Hippocampal formation (tissue), 2 donors: Measurements from ENCODE around the gene LRBA.
"Not testable (repeated sequence)": the region's sequence is repeated elsewhere in the genome, so short reads cannot be mapped to it uniquely, and the experiment has no call there.

Experiments
- DNase-seq, 2 donors: peaks; one replicate each; lab custom pipeline; 2025; lab: John Stamatoyannopoulos, UW

Gene LRBA

GRCh38 chr4:150423074-150423473, 592.0 kb downstream of the LRBA start:
- no peak for DNase-seq

GRCh38 chr4:150421612-150422011, 593.5 kb downstream of the LRBA start:
- no peak for DNase-seq

DNA sequence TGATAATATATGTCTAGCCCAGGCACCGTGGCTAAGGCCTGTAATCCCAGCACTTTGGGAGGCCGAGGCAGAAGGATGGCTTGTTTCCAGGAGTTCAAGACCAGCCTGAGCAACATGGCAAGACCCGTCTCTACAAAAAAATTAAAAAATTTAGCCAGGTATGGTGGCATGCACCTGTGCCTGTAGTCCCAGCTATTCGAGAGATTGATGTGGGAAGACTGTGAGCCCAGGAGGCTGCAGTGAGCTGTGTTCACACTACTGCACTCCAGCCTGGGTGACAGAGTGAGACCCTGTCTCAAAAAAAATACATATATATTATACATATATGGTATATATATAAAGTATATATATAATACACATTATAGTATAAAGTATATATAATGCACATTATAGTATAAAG, 595.1 kb downstream of the LRBA start:
- no peak for DNase-seq

GRCh38 chr4:150418757-150419410, 596.2 kb downstream of the LRBA start:
- DNase-seq, result no peak

GRCh38 chr4:150415213-150415612, 599.9 kb downstream of the LRBA start:
- DNase-seq, result no peak

DNA sequence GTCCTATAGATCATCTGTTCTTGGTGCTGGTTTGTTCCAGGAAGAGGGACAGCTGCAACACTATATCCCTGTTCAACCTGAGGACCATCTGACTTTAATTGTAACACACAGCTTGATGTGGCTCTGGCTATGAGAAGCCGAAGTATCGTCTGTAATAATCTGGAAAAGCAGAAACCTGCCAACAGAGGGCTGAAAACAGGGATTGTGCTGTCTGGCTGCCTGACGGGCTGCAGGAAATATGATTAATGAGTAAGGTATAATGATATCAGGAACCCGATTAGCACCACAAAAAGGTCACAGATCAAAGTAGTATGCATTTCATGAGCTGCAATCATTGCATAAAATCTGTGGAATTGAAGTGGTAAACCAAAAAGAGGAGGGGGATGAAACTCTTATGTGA, 603.6 kb downstream of the LRBA start:
- DNase-seq, result no peak

- DNase-seq, result peak in 1 of 2 donors; percentile 3
These were observed 612.2 kb downstream of the LRBA start for GRCh38 chr4:150402871-150403272.

DNA sequence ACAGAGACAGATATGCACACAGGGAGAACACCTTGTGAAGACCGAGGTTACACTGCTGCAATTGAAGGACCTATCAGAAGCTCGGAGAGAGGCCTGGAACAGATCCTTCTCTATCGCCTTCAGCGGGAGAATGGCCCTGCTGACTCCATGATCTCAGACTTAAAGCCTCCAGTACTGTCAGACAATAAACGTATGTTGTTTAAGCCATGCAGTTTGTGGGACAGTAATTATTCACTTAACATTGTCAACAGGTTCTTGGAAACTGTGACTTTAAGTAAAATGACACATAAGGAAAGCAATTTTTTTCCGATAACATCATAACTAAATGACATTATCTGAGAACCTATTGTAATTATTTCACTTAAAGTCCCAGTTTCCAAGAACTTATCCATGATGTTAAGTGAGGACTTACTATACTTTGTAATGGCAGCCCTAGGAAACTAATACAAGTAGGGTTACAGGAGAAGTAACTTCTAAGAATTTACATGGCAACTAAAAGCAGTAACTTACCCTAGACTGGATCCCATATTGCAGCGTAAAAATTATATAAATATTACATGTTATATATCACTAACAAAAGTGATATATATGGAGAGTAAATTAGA, 613.9 kb downstream of the LRBA start:
- DNase-seq, result no peak

DNA sequence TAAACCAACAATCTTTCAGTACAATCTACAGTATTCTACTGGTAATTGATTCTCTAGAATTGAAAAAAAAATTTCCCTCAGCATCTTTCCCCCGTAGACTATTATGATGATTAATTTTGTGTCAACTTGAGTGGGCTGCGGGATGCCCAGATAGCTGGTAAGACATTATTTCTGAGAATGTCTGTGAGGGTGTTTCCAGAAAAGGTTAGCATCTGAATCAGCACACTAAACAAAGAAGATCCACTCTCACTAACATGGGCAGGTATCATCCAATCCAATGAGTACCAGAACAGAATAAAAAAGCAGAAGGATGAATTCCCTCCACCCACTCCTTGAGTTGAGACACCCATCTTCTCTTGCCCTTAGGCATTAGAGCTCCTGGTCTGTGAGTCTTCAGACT, 619.2 kb downstream of the LRBA start:
- DNase-seq, result no peak

DNA sequence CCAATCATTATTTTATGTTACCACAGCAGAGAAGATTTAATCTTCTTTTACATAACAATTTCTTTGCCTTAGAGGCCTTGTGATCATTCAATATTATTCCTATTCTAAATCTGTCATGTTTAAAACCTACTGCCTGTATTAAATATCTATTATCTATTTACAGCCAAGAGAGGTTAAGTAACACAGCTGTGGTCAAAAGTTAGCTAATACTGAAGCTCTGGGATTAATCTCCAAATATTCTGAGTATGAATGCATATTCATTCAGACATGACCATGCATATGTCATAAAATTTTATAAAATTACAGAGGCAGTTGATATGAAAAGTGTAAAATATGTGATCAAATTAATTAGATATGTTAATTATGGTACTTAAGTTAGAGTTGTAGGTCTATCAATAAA, 621.0 kb downstream of the LRBA start:
- no peak for DNase-seq

- no peak for DNase-seq
These were observed 624.0 kb downstream of the LRBA start for GRCh38 chr4:150391052-150391451.

DNA sequence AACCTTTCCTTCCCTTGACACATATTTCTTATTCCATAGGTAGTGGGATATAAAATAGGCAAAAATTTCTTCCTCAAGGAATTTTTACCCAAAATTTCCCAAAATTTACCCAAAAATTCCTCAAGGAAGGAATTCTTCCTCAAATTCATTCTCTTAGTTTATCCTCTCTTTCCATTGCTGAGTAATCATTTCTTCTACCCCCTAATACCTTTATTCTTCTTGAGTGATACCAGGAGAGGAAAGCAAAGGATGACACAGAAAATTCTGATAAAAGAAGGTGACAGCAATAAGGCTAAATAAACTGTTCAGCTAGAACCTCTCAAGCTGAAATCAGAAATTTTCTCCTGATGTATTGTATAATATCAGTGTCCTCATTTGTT, 624.6 kb downstream of the LRBA start:
- no peak for DNase-seq

GRCh38 chr4:150389896-150390530, 625.1 kb downstream of the LRBA start:
- no peak for DNase-seq

DNA sequence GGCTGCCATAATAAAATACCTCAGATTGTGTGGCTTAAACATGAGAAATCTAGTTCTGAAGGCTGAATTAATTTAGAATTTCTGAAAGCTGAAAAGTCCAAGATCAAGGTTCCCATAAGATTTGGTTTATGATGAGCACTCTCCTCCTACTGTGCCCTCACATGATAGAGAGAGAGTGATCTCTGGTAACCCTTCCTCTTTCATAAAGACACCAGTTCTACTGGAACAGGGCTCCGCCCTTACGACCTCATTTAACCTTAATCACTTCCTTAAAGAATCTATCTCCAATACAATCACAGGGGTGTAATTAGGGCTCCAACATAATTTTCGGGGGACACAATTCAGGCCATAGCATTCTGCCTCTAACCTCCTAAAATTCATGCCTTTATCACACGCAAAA, 627.1 kb downstream of the LRBA start:
- no peak for DNase-seq

- not testable (repeated sequence) for DNase-seq
These were observed 628.7 kb downstream of the LRBA start for GRCh38 chr4:150386415-150386814.

- DNase-seq, result no peak
These were observed 629.5 kb downstream of the LRBA start for GRCh38 chr4:150385606-150386005.

DNA sequence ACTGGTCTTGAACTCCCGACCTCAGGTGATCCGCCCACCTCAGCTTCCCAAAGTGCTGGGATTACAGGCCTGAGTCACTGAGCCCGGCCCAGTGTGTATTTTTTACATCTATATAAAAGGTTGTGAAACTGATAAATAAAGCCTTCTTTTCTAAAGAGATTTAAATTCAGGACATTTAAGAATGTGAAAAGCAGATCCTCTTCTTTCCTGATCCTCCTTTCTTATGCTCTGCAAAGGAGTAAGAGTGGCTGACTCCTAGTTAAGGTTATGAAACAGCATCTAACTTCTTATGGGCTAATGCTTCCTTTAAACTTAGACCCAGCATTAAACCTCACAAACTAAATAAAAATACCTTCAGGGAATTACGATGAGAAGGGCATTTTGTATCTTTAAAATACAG, 630.8 kb downstream of the LRBA start:
- no peak for DNase-seq

GRCh38 chr4:150382028-150382427, 633.1 kb downstream of the LRBA start:
- no peak for DNase-seq

DNA sequence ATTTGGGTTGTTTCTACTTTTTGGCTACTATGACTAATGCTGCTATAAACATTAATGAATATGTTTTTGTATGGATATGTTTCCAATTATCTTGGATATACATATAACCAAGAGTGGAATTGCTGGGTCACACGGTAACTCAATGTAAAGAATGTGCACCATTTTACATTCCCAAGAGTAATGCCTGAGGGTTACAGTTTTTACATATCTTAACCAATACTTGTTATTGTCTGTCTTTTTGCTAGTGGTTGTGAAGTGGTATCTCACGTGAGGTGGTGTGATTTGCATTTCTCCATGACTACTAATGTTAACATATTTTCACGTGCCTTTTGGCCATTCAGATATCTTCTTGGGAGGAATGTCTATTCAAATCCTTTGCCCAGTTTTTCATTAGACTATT, 633.5 kb downstream of the LRBA start:
- no peak for DNase-seq

DNA sequence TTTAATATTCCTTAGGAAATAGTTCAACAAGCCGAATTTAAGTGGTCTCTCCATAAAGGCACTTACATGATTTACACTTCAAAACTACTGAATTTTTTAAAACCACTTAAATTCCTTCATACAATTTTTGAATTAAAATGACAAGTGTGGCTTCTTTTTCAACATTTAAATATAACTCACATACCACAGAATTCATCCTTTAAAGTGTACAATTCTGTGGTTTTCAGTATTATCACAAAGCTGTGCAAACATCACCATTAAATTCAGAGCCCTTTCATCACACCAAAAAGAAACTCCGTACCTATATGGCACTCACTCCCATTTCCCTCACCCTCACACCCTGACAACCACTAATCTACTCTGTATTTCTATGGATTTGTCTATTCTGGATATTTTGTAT, 634.0 kb downstream of the LRBA start:
- DNase-seq, result no peak

DNA sequence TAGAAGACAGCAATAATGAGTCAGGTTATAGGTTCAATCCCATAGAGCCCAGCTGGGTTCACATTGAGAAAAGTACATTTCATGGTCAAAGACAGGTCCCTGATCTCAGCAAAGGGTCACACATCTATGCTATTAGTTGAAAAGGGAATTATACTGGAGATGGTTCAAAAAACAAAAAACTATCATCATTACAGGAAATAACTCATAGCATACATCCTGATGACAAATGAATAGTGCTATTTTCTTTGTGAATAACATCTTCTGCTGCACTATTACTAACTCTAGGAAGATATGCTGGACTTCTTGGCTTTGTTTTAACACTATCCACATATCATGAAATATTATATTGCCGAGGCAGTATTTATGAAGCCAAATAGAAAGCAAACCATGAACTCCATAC, 635.6 kb downstream of the LRBA start:
- no peak for DNase-seq

- DNase-seq, result no peak
These were observed 640.1 kb downstream of the LRBA start for GRCh38 chr4:150375025-150375424.

DNA sequence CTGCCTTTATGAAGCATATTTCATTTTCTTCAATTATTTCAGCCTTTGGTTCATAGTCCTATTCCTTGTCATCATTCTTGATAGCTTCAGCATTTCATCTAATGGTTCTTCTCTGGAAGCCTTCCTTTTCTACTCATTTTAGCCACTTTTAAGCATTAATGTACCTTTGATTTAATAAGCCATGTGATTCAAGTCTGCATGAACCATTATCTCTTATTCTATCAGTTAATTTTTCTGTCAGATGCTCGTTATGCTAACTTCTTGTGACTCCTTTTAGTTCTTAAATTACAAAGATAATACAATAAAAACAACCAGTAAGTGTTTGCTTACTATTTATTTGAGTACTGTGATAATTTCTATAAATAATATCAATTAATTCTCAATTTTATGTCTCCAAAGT, 643.2 kb downstream of the LRBA start:
- DNase-seq, result no peak
